HCT116 (cell line): Measurements from ENCODE around the gene RNF113B. TPM values are rescaled to one million over a fixed set of nuclear protein-coding genes. Genes with fewer than 3 reads are reported as not detected.

Experiments
- CBX3 ChIP-seq: IDR thresholded peaks from 2 replicates; pipeline ENCODE4 v1.6.1; 2012; ENCODE audit warnings: low read depth
- CEBPB ChIP-seq: IDR thresholded peaks from 2 replicates; pipeline ENCODE4 v1.6.1; 2012; ENCODE audit warnings: low read depth
- CTCF ChIP-seq, 3 experiments: fragments of 200-600 bp in 1 of 3; sonication (generic) in 1 of 3; IDR thresholded peaks in 2 of 3; conservative IDR thresholded peaks in 1 of 3; 2 replicates each; pipeline ENCODE4 v1.5.1; 2012 to 2017; ENCODE audit warnings: low read depth in 2 of 3, low read length in 2 of 3, antibody characterized with exemption in 1 of 3, borderline replicate concordance in 1 of 3, control low read depth in 1 of 3, mild to moderate bottlenecking in 1 of 3, mixed read lengths in 1 of 3, mixed run types in 1 of 3, moderate library complexity in 1 of 3; ENCODE audit not compliant: insufficient read depth in 1 of 3
- EZH2 ChIP-seq: fragments of 200-600 bp; sonication (generic); IDR thresholded peaks from 2 replicates; pipeline ENCODE4 v1.6.1; 2017; ENCODE audit warnings: antibody characterized with exemption, mixed run types
- FOSL1 ChIP-seq: IDR thresholded peaks from 2 replicates; pipeline ENCODE4 v1.6.1; 2012; ENCODE audit warnings: low read depth
- POLR2A ChIP-seq: IDR thresholded peaks from 2 replicates; pipeline ENCODE4 v1.7.0; 2011; ENCODE audit warnings: borderline replicate concordance; ENCODE audit not compliant: insufficient read depth, insufficient read length; ENCODE audit errors: extremely low read depth
- RAD21 ChIP-seq: IDR thresholded peaks from 2 replicates; pipeline ENCODE4 v1.6.1; 2012; ENCODE audit warnings: low read depth, mild to moderate bottlenecking
- SP1 ChIP-seq: IDR thresholded peaks from 2 replicates; pipeline ENCODE4 v1.6.1; 2012; ENCODE audit warnings: low read depth
- YY1 ChIP-seq: IDR thresholded peaks from 2 replicates; pipeline ENCODE4 v1.6.1; 2011; ENCODE audit warnings: low read length, low read depth, moderate library complexity, mild to moderate bottlenecking; ENCODE audit not compliant: insufficient replicate concordance; ENCODE audit errors: extremely low read depth
- ZBTB33 ChIP-seq: IDR thresholded peaks from 2 replicates; pipeline ENCODE4 v1.6.1; 2011; ENCODE audit warnings: mild to moderate bottlenecking, low read length, moderate library complexity; ENCODE audit not compliant: insufficient replicate concordance; ENCODE audit errors: extremely low read depth
- total RNA-seq: library from RNA; stranded (reverse); gene quantifications from one replicate; pipeline ENCODE4 v1.2.1, GENCODE V29; 2021; ENCODE audit not compliant: unreplicated experiment

RNF113B gene
- total RNA-seq, 1 experiment from 2014 or later: not detected

GRCh38 chr13:98144801-98145350 lies 32.2 kb downstream of the RNF113B start (continued):
- TF ChIP-seq CTCF (IDR thresholded peaks at IDR 0.05 in 2 of 3, conservative IDR thresholded peaks at IDR 0.05 in 1 of 3; ENCODE audit: borderline replicate concordance in 1 of 3, insufficient read depth in 1 of 3, low read depth in 2 of 3, low read length in 2 of 3): peak in 2 of 3 experiments; percentile 22 to 27; a peak in 1 of 6 replicates
- no peak for TF ChIP-seq SP1
- TF ChIP-seq YY1: no peak
- no peak for TF ChIP-seq RAD21
- no peak for TF ChIP-seq FOSL1
- TF ChIP-seq EZH2: no peak
- no peak for TF ChIP-seq ZBTB33
- TF ChIP-seq CBX3: 0 out of 2 replicates have a peak, but pooled peaks have one; percentile 28
- TF ChIP-seq CEBPB: no peak
- TF ChIP-seq POLR2A: no peak
